Medulla oblongata (tissue), 1 donor: ENCODE measurements around the gene FBXL16.
A peak's percentile ranks its signal among the peaks of the same experiment; 100 is the strongest.

Experiments
- DNase-seq: peaks from one replicate; pipeline ENCODE4 v3.0.0-alpha.2; 2015; ENCODE audit errors: extremely low spot score

Gene FBXL16

DNA sequence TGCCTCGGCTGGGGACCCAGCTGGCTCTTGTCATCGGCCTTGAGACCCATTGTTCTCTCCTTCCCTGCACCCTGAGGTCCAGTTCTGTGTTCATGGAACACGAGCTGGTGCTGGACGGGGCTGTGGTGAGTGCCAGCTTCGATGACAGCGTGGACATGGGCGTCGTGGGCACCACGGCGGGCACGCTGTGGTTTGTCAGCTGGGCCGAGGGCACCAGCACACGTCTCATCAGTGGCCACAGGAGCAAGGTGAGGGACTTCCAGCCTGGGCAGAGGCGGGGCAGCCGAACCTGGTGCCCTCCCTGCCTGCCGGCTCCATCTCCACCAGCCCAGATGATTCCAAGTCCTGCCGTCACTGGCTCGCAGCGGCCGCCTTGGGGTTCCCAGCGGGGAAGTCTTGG is 43.0 kb downstream of the FBXL16 start:
- no peak for DNase-seq

GRCh38 chr16:662095-662494 is 43.5 kb downstream of the FBXL16 start:
- DNase-seq, result no peak

DNA sequence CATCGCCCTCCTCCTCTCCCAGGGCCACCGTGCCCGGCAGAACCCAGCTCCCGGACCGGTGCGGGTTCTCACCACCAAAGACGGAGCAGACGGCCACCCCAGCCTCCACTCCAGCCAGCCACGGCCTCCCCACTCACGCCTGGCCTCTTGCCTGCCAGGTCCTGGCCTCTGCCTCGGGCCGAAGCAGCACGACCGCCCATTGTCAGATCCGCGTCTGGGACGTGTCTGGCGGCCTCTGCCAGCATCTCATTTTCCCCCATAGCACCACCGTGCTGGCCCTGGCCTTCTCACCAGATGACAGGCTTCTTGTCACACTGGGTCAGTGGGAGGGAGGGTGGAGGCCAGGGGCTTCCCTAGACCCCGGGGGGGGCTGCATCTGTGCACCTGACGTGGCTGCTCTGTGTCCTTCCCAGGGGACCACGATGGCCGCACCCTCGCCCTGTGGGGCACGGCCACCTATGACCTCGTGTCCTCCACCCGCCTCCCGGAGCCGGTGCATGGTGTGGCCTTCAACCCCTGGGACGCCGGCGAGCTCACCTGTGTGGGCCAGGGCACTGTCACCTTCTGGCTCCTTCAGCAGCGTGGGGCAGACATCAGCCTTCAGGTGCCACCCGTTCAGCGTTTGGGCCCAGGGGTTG is 44.3 kb downstream of the FBXL16 start:
- DNase-seq, result no peak

- peak; percentile 85 for DNase-seq
Measured at GRCh38 chr16:660459-661183, 45.0 kb downstream of the FBXL16 start.

GRCh38 chr16:660132-660458 is 45.5 kb downstream of the FBXL16 start:
- no peak for DNase-seq

- DNase-seq, result no peak
Measured at GRCh38 chr16:659618-660017, 46.0 kb downstream of the FBXL16 start.

GRCh38 chr16:658679-659571 is 46.7 kb downstream of the FBXL16 start:
- no peak for DNase-seq

DNA sequence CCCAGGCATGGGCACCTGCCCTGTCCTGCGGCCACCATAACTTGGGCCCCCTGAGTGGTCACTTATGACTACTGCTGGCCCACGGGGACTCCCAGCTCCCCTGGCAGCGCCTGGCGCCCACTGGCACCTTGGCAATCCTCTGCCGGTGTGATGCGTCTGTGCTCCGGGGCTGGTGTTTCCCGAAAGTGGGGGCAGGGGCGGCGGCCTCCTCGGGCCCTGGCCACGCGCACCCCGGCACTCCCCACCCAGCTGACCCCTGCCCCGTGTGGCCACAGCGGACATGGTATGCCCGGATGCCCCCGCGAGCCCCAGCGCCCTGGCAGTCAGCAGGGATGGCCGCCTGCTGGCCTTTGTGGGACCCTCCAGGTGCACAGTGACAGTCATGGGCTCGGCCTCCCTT is 48.1 kb downstream of the FBXL16 start:
- DNase-seq, result no peak

- DNase-seq, result no peak
Measured at GRCh38 chr16:654034-654433, 51.6 kb downstream of the FBXL16 start.

DNA sequence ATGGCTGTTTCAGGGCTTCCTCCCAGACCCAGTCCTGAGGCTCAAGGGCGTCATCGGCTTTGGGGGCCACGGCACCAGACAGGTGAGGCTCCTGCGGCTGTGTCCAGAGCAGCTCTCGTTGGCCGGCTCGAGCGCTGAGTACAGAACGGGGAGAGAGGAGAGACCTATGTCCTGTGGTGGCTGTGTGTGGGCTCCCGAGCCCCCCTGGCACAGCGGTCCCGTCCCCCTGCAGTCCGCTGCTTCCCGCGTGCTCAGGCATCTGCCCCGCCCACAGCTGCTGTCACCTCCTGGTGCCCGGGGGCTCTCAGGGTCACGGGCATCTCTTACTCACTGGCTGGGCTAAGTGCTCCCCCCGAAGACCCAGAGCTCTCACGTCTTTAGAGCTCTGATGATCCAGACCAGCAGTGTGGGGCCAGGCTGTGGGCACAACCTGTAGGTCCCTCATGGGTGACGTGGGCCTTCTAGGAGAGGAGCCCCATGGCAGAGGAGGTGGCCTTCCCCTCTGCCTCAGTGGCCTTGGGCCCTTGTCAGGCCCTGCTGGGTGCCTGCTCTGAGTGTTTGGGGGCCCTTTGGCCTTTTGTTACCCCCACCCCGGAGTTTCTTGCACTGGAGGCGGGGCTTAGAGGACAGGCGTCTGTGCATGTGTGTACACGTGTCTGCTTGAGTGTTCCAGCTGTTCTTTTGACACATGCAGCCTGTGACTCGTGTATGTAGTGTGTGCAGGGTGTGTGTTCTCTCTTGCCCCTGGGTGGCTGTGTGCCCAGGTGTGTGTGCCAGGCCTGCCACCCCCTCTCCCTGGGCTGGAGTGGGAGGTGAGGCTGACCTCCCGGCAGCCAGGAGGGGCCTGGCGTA is 52.9 kb downstream of the FBXL16 start:
- DNase-seq, result no peak

- DNase-seq, result no peak
Measured at GRCh38 chr16:651844-652243, 53.8 kb downstream of the FBXL16 start.

- no peak for DNase-seq
Measured at GRCh38 chr16:649631-650030, 56.0 kb downstream of the FBXL16 start.

DNA sequence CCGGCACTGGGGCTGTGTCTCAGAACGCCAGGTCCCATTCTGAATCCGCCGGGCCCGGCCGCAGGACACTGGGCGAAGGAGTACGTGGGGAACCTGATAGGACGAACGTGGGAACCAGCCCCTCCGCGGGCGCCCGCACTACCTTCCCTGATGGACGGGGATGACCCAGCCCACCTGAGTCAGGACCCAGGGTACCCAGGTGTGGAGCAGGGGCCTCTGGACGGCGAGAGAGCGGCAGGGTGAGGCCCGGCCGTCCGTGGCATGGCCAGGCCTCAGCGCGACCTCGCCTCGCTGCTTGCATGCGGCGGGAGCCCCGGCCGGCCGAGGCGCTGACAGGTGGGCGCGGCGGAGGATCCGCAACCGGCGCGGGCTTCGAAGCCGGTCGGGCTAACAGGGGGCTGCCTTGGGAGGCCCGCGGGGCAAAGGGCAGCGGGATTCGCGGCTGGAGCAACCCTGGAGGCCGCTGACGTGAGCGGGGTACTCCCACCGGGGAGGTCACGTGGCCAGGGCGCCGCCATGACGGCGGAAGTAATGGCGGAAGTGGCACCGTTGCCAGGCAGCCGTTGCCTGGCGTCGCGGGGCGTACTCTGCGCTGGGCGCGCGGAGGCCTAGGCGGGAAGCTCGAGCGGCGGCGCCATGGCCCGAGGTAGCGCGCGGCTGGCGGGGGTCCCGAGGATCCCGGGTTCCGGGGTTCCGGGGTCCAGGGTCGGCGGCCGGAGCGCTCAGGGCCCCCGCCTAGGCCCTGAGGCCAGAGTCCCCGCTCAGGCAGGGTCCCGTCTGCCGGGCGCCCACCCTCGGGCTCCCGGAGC is 56.6 kb downstream of the FBXL16 start, which contains the start of gene WDR90:
Gene WDR90 (plus strand): TSS at position 585 of the 809 bp plus-strand sequence. CDS start 52 bp downstream, at position 637.
- DNase-seq, result peak; percentile 95

- DNase-seq, result no peak
Measured at GRCh38 chr16:648071-648780, 57.4 kb downstream of the FBXL16 start.

DNA sequence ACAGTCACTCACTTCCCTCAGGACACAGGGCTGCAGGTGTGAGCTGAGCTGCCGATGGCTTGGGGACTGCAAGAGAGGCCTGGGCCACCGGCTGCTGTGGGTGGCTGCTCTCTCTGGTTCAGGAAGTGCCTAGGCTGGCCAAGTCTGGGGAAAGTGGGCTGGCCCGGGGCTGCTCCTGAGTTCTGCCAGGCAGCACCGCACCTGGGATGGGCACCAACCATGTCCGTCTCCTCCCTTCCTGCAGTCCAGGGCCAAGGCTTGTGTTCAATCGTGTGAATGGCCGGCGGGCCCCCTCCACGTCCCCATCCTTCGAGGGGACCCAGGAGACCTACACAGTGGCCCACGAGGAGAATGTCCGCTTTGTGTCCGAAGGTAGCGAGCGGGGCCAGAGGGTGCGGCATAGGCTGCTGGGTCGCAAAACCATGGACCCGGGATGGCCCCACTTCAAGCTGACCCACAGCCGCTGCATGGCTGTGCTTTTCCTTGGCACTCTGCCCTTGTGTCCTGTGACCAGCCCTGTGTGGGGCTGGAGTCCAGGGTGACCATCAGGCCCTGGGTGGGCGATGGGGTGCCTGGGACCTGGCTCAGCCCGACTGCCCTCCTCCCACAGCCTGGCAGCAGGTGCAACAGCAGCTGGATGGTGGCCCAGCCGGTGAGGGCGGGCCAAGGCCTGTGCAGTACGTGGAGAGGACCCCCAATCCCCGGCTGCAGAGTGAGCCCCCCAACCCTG is 58.3 kb downstream of the FBXL16 start:
- DNase-seq, result no peak

- no peak for DNase-seq
Measured at GRCh38 chr16:646679-647172, 58.9 kb downstream of the FBXL16 start.

DNA sequence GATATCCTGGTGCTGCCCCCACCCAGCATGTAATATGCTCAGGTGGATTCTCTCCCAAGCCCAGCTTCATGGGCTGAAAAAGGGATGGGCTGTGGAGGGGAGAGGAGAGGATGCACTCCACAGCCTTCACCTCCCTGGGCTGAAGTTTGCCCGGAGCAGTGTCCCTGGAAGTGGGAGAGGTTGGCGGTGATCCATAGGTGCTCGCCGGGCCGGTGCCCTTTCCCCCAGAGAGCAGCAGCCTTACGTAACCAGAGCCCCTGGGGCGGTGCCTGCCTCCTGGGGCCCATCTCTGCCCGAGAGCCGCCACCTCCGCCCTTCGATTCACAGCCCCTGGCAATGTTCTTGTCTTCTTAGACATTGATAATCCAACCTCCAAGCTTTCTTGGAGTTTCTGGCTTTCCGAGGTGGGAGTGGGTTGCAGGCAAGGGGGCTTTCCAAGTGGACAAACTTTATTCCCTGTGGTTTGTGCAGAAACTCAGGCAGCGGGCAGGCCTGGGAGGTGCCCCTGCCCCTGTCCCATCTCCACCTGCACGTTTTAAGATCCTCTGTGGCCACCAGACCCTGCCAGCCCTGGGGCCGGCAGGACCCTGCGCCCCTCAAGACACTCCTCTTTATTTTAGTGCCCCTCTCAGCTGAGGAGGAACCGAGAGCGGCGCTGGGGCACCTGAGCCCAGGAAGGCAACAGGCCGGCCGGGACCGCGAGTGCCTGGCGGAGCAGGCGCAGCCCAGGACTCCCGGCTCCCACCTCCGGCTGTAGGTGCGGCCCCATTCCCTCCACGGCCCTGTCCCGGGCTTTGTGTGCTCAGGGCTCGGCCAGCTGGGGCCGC is 59.5 kb downstream of the FBXL16 start:
- no peak for DNase-seq

- no peak for DNase-seq
Measured at GRCh38 chr16:644556-644955, 61.0 kb downstream of the FBXL16 start.

DNA sequence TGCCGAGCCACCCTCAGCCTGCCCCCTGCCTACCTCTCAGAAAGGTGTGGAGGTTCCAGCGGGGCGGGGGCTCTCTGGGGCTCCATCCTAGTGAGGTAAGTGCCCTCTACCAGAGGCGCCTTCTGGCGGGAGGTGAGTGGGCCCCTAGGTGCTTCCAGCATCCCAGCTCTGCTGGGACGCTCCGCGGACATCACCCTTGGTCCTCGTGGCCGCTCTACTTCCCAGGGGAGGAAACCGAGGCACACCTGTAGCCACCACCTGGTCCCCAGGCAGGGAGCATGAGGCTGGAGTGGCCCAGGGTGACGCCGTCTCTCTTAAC is 62.6 kb downstream of the FBXL16 start:
- DNase-seq, result no peak
